GM21515 (cell line): ENCODE data around the gene RRP8.

Source experiments
- ATAC-seq: cut with Tn5 transposase; IDR thresholded peaks from one replicate; pipeline ENCODE4 v1.9.1; 2021; ENCODE audit not compliant: unreplicated experiment

Gene RRP8

GRCh38 chr11:6603287-6604080 lies at the start of gene RRP8, which contains the start of gene ILK:
RRP8 (minus strand) TSS chr11:6603616; CDS start chr11:6603502, 114 bp downstream.
ILK (plus strand) TSS chr11:6603774; CDS start chr11:6604272, 498 bp downstream.
- peak; percentile 75 for ATAC-seq

- no peak for ATAC-seq
Observed at GRCh38 chr11:6653097-6653496, 49.7 kb upstream of the RRP8 start.

GRCh38 chr11:6652182-6652581 lies 48.8 kb upstream of the RRP8 start:
- ATAC-seq = no peak

GRCh38 chr11:6650980-6651379 lies 47.6 kb upstream of the RRP8 start:
- ATAC-seq = no peak

GRCh38 chr11:6650104-6650503 lies 46.7 kb upstream of the RRP8 start:
- ATAC-seq = no peak

- ATAC-seq = no peak
Observed at GRCh38 chr11:6648501-6648900, 45.1 kb upstream of the RRP8 start.

- no peak for ATAC-seq
Observed at GRCh38 chr11:6647836-6648235, 44.4 kb upstream of the RRP8 start.

- peak; percentile 97 for ATAC-seq
Observed at GRCh38 chr11:6646918-6647679, 43.7 kb upstream of the RRP8 start.

- ATAC-seq = no peak
Observed at GRCh38 chr11:6646576-6646917, 43.1 kb upstream of the RRP8 start.

GRCh38 chr11:6646071-6646470 lies 42.7 kb upstream of the RRP8 start:
- no peak for ATAC-seq

- no peak for ATAC-seq
Observed at GRCh38 chr11:6642957-6643356, 39.5 kb upstream of the RRP8 start.

- ATAC-seq = no peak
Observed at GRCh38 chr11:6640985-6641701, 37.7 kb upstream of the RRP8 start.

GRCh38 chr11:6640036-6640984 lies 36.9 kb upstream of the RRP8 start:
- ATAC-seq = no peak

GRCh38 chr11:6638429-6638828 lies 35.0 kb upstream of the RRP8 start:
- no peak for ATAC-seq

- no peak for ATAC-seq
Observed at GRCh38 chr11:6637871-6638270, 34.5 kb upstream of the RRP8 start.

- no peak for ATAC-seq
Observed at GRCh38 chr11:6636480-6636879, 33.1 kb upstream of the RRP8 start.

GRCh38 chr11:6635082-6635932 lies 31.9 kb upstream of the RRP8 start:
- no peak for ATAC-seq

- no peak for ATAC-seq
Observed at GRCh38 chr11:6634534-6634933, 31.1 kb upstream of the RRP8 start.
